Pulmonary artery endothelial cell (primary cell): ENCODE measurements around the gene SLC26A2. TPM values are rescaled to one million over a fixed set of nuclear protein-coding genes. Genes with fewer than 3 reads are reported as not detected.
A peak's percentile ranks its signal among the peaks of the same experiment; 100 is the strongest.

ENCODE experiments used
- DNase-seq: peaks from one replicate; pipeline ENCODE4 v3.0.0-alpha.2; 2011; ENCODE audit warnings: low read depth, low spot score
- total RNA-seq: library from RNA; depleted of rRNA; stranded (reverse); fragments of >200 nt; gene quantifications from 2 replicates; pipeline ENCODE4 v1.2.3, GENCODE V29; 2014

Gene SLC26A2
- total RNA-seq, 1 donor from 2014 or later = 19.8 TPM

DNA sequence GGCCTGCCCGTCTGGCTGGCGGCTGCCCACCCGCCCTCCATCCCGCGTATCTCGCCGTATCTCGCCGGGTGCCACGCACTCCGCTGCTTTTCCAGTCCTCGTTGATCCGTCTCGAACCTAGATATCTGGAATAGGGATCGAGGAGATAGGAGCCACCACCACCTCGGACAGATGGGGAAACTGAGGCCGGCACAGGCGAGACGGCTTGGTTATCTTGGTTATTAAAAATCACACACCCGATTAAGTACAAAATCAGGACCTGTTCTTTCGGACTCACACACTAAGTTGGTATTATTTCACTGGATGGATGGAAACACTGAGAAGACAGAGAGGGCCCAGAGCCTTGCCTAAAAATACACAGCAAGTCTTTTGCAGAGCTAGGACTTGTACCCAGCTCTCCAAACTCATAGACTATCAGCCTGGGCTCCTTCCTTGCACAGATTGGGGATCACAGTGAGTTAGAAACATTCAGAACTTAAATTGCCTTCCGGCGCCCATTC is 678 bp downstream of the SLC26A2 start:
- DNase-seq = no peak

DNA sequence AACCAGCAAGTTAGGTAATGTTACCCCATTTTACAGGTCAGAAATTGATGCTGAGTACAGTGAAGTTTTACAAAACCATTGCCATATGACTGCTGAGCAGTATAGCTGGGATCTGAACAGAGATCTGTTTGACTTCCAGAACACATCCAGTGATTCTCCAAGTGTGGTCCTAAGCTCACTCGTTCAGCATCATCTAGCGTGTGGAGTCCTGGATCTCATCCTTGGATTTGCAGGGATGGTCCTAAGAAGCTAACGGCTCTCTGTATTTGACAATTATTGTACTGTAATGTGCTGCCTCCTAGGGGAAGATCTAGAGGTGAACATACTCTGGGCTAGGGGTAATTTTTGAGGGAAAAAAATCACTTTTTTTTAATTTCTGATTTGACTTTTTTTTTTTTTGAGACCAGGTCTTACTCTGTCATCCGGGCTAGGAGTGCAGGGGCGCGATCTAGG is 1.4 kb downstream of the SLC26A2 start:
- DNase-seq = no peak

DNA sequence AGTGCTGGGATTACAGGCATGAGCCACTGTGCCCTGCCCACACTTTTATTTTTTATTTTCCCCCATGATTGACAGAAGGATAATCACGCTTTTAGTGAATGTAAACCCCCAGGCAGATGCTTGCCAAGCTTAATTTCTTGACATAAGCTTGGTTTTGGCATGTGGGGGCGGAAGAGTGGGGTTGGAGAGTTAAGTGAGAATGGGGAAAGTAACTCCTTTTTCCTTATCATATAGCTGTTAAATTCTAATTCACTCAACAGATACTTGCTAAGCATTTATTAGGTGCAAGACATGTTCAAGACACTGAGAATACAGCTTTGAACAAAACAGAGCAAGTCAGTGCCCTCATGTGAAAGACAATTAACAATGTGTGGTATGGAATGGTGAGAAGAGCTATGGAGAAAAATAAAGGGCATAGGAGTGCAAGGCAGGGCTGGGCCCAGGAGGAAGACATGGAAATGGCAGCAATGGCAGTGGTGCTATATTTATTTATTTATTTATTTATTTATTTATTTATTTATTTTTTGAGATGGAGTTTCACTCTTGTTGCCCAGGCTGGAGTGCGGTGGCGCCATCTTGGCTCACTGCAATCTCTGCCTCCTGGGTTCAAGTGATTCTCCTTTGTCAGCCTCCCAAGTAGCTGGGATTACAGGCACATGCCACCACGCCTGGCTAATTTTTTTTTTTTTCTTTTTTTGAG is 2.2 kb downstream of the SLC26A2 start:
- DNase-seq = no peak

DNA sequence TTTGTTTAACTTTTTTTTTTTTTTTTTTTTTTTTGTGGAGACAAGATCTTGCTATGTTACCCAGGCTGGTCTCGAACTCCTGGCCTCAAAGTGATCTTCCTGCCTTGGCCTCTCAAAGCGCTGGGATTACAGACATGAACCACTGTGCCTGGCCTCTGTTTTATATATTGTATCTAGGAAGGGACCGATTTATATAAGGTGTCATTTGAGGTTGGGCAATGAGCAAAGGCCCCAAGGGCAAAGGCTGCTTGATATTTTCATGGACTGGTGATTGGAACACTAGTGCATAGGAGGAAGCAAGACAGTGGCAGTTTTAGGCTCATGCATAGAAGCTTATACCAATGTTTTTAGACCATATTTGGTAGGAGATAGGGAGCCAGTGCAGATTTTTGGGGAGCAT is 3.2 kb downstream of the SLC26A2 start:
- no peak for DNase-seq

DNA sequence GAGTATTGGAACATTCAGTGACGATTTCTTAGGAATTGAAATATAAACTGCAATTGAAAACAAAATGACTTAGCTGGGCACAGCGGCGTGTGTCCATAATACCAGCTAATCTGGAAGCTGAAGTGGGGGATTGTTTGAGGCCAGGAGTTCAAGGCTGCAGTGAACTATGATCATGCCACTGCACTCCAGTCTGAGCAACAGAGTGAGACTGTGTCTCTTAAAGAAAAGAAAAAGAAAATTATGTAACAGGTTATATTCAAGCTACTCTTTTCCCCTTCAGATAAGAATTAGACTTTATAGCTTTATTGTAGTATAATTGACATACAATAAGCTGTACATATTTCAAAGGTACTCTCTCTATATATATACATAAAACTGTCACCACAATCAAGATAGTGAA is 6.4 kb downstream of the SLC26A2 start:
- DNase-seq = no peak

DNA sequence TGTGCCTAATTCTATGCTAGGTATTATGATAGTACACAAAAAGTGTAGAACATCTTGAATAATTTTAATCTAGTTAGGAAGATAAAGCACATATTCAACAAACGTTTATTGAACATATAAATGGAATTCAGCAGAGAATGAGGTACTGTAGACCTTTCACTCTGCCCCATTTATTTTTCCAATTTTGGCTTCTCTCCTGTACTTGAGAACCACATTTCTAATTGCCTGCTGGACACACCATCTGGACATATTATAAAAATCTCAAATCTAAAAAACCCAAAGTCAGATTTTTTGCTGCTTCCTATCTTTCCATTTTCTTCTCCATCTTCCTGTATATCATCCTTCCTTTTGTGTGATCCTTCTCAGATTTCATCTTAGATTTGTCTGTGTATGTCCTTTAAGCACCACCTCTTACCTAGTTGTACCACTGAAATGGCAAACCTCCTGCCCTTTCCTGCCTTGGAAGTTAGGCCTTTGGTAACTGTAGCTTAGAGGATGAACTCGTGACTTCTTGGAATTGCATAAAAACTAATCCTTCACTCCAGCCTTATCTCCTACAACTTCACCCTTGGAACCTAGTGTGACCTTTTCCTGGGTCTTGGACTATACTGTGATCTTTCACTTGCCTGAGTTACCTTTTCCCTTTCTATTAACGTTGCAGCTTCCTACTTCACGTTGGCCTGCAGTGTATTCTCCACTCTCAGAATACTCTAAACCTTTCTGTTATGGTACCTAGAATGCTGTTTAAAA is 8.8 kb downstream of the SLC26A2 start:
- DNase-seq = no peak

DNA sequence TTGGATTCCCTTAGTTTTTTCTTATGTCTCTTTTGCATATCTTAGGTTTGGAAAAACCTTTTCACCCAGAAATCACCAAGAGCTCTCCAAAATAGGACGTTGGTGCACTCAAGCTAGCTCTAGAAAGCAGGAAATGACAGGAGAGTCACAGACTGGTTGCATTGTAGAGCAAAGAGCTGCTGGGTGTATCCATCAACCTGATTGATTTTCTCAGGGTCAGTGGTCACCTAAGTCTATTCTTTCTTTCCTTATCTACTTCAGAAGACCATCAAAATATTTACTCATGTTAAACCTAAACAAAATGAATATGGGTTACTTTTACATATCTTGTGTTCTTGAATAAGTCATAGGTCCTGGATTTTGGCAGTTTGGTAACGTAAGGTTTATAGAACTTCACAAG is 14.9 kb downstream of the SLC26A2 start:
- no peak for DNase-seq

DNA sequence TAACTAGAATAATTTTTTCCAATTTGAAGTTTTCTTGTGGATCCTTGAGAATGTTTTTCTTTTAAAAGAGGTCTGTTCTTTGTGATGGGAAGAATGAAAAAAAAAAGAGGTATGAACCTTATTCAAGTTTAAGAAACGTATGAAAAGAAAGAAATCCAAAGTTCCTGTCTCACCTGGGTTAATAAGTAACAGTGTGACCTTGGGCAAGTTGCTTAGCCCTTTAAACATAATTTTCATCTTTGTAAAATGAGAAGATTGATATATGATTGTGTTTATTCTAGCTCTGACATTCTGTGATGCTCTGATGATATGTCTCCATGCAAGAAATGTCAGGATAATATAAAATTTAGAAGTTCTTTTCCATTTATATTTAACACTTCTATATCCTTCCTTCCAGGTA is 19.3 kb downstream of the SLC26A2 start:
- no peak for DNase-seq

DNA sequence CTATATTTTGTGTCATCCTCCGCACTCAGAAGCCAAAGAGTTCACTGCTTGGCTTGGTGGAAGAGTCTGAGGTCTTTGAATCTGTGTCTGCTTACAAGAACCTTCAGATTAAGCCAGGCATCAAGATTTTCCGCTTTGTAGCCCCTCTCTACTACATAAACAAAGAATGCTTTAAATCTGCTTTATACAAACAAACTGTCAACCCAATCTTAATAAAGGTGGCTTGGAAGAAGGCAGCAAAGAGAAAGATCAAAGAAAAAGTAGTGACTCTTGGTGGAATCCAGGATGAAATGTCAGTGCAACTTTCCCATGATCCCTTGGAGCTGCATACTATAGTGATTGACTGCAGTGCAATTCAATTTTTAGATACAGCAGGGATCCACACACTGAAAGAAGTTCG is 20.6 kb downstream of the SLC26A2 start:
- DNase-seq = no peak

DNA sequence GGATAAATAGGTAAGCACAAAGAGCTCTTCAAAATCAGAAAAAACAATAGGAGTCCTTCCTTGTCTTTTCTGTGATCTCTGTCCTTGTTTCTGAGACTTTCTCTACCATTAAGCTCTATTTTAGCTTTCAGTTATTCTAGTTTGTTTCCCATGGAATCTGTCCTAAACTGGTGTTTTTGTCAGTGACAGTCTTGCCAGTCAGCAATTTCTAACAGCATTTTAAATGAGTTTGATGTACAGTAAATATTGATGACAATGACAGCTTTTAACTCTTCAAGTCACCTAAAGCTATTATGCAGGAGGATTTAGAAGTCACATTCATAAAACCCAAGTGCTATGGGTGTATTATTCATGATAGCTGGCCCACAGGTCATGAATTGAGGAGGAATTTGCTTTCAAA is 21.9 kb downstream of the SLC26A2 start:
- DNase-seq = no peak

DNA sequence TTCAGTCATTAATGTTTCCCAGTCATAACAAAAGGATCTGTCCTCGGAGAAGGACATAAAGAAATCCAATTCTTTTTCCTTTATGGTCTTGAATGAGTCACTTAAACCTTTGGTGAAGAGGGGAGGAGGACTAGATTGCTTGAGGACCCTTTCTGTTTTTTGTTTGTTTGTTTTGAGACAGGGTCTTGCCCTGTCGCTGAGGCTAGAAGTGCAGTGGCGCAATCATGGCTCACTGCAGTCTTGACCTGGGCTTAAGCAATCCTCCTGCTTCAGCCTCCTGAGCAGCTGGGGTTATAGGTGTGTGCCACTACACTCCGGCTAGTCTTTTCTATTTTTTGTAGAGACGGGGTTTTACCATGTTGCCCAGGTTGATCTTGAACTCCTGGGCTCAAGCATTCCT is 27.6 kb downstream of the SLC26A2 start:
- no peak for DNase-seq

DNA sequence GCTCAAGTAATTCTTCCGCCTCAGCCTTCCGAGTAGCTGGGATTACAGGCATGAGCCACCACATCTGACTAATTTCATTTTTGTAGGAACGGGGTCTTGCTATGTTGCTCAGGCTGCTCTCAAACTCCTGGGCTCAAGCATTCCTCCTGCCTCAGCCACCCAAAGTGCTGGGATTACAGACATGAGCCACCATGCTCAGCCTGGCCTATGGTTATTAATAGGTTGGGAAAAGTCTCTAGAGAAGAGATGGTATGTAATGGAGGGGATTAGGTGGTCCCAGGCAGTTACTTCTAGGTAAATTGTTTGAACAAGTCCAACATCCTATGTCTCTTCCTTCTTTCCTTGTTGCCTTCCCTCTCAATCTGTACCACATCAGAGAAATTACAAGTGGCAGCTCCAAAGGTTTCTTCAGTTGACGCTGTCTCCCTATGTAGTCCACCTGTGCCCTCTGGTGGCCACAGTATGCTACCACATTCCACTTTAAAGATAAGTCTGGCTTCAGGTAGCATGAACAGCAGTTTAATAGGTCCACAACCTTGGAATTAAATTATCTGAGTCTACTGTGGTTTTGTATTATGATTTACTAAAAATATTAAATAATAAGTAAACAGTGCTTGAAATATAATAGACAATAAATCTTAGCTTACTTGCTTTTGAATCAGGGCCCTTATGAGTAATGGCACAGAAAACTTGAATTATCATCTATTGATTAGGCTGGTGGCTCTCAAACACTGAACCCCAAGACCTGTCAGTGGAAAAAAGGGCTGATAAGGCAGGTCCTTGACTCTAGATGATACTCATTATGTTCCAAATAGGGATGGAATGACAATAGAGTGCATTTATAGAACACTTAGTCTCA is 30.2 kb downstream of the SLC26A2 start:
- DNase-seq = no peak

DNA sequence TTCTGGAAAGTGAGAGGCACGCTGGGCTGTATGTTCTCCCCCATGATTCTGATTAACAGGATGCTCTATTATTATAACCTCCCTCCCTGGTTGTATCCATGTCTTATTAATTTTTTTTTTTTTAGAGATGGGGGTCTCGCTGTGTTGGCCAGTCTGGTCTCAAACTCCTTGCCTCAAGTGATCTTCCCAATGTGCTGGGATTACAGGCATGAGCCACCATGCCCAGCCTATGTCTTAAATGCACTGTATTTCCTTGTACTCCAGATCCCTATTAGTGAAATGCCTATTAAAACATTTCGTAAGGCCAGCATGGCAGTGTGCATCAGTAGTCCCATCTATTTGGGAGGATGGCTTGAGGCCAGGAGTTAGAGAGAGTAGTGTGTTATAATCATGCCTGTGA is 32.9 kb downstream of the SLC26A2 start:
- no peak for DNase-seq

DNA sequence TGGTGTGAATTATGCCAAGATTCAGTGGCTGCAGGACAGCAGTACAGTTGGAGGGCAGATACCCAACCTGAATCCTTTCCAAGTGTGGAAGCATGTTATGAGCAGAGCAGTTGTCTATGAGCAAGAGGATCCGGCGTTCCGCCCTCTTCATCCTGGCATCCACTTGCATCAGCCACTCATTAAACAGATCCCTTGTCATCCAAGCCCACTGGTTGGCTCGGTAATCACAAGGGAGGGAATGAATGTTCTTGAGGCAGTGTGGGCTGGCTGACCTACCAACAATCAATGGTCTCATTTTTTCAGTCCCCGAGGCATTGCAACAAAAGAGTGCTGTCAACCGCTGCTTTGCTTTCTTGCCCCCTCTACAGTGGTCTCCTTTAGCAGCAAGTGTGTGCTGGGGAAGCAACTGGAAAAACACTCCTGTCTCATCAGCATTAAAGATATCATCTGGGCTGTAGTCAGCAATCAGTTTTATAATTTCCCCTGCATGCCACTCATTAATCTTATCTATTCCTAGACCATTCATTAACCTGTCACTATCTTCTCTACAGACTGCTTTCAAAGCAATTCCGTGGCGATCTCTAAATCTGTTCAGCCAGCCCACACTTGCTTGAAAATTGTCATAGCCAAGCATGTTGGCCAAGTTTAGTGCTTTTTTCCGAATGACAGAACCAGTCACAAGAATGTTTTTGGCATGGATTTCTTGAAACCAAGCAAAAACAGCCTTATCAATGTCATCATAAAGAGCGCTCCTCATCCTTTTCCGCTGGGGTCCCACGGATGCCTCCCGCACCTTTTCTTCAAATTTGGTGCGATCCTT is 35.0 kb downstream of the SLC26A2 start:
- DNase-seq = no peak

DNA sequence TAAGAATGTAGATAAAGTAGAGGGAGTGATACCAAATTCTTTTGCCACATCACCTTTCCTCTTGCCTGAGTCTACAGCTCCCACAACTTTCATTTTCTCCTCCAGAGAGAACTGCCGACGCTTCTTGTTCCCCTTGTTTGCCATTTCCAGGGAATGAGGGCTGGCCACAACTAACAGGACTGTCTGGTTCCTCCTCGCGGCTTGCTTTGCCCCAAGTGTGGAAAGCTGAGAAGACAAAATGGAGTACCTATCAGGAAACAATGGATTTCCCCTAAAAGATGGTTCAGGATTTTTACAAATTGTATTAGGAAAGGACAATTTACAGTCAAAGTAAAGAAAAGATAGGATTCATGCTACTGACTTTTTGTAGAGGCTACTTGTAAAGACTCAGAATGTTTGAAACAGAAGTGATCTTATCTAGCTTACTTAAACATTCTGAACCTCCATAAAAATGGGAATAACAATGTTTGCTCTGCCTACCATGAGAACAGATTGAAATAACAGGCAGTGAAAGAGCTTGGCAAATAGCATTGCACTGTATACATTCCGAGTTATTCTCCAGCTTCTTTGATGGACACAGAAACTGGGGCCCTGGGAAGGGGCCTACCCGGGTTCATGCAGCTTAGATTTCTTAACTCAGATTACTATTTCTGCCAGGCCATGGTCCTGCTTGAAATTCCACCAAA is 35.8 kb downstream of the SLC26A2 start:
- DNase-seq = no peak

DNA sequence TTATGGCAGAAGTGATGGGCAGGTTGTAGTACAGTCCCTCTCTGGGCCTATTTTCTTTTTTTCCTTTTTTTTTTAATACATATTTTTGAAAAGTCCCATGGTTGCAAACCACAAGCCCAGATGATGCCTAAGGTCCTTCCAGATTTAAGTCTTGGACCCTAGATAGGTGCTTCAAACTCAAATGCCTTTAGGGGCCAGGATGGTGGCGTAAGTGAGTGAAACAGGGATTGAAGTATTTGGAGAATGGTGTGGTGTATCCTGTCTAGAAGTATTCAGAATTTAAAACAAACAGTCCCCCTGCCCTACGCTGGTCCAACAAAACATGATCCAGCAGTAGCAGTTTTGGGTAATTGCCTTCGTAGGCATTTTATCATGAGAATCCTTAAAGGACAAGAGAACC is 37.7 kb downstream of the SLC26A2 start:
- DNase-seq = no peak

DNA sequence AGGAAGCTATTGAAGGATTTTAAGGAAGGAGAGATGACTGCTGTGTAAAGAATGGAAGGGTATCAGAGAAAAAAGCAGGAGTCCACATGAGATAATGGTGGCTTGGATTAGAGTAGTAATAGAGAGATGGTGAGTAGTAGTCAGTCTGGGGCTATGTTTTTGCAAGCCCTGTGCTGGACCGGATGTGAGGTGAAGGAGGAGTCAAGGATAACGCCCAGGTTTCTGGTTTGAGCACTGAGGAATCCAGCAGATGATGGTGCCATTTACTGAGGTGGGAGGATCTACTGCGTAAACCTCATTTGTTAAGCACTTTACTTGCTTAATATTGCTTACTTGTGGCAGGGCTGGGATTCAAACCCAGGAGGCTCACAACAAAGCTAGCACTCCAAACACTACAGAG is 38.8 kb downstream of the SLC26A2 start:
- no peak for DNase-seq

DNA sequence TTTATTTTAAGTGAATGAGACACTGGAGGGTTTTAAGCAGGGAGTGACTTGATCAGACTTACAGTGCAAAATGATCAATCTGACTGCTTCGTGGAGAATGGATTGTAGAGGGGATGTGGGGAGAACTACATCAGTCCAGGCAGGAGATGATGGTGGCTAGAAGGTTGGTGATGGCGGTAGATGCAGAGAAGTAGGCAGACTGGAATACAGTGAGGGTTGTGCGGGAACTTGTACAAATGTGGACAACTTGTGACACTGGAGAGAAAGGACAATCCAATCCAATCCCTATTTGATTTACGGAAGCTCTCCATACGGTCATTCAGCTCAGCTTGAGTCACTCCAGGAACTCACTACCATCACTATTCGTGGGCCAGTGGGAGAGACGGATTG is 39.3 kb downstream of the SLC26A2 start:
- no peak for DNase-seq

DNA sequence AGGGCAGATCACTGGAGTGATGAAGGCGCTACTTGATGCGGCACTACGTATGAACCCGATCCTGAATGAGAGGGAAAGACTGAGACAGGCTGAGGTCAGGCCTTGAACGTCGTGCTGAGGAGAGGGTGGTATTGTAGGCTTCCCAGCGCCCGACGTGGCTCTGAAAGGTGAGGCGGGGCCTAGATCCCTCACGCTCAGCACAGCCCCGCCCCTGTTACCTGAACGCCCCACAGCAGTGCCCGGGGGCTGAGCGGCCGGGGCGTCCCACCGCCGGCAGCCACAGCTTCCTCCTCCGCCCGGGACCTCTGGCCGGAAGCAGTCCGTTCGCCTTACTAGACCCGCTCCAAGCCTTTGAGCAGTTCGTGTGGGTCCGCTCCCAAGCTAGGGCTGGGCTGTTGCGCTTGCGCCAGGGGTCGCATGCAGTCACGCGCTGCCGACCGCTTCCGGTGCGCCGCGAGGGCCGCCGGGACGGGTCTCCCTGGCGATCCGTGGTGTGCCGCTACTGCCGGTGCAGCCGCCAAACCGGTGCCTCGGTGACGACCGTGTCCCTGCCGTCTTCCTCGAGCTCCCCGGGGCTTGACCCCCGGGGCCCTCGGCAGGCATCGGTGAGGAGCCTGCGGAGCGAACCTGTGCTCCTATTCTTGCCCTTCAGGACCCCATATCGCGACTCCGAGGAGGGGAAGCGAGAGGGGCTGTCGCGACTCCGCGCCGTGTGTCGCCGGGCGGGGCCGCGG is 39.9 kb downstream of the SLC26A2 start, which contains the start of the genes HMGXB3 and TIGD6:
TSS of gene HMGXB3 (plus strand) at position 484 of the 734 bp plus-strand sequence. CDS start 4,114 bp downstream, outside the sequence.
TSS of gene TIGD6 (minus strand) at position 399 of the 734 bp plus-strand sequence. CDS start 4,306 bp downstream, outside the sequence.
- peak; percentile 78 for DNase-seq
